ENCODE results near the gene ABHD17C.

Gene ABHD17C

DNA sequence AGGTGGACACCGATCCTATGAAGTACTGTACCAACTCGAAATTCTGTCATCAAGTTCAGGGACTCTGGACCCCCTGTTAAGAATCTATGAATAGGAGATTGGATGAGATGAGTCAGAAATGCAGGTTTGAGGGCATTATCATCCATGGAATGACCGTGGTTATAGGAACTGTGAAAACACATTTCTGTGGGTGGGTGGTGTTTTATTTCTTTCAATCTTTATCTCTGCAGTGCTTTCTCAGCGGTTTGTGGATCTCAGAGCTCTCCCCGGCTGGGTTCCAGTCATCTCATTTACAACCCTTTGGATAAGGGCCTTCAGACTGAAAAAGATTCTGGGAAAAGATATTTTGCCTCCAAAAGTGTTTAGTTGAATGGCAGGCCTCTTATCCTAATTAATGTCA lies 5.4 kb upstream of the ABHD17C start:
- no peak for DNase-seq (ENCODE audit: low read depth)

DNA sequence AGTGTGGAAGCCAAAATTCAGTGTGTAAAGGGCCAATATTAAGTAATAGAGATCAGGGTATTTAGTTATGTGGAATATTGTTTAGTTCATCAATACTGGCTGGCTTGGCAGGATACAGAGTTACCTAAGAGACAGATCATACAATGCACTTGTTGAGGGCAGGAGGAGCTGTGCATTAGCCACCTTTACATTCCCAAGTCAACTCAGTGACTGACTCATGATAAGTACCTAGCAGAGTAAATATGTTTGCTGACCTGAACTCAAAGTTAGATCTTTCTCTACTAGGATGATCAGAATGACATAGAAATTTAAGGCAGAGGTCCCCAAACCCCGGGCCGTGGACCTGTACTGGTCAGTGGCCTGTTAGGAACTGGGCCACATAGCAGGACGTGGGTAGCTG lies 3.5 kb upstream of the ABHD17C start:
- no peak for DNase-seq (ENCODE audit: low read depth)

DNA sequence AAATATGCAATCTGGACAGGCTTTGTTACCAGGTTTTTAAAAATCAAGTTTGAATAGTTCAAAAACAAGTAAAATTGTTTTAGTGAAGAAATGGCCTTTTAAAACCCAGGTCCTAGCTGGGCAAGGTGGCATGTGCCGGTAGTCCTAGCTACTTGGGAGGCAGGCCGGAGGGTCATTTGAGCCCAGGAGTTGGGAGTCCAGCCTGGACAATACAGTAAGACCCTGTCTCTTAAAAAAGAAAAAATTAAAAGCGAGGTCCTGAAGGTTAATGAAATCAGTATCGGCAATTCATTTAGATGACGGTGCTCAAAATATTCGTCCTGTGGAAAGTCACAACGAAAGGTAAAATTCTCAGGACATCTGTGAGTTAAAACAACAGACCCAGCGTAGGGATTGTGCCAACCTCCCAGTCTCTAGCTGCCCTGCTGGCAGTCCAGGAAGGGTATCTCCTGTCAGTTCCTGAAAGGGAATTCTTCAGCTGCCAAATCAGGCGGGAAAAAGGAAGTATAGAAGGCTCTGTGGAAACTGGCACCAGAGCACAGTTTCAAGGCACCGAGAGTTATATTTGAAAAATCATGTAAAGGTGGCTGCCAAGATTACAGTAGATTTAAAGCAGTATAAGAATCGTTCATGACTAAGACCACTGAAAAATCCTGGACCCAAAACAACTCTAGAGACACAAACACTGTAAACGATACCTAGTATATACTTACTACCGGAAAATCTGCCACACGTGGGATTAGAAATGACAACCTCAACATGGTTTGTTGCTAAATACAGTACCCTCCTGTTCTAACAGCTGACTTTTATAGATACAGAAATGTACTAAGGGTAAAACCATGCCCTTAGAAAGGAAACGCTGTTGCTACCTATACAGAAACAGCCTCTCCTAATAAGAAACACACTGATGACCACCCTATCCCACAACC lies 1.2 kb upstream of the ABHD17C start:
- no peak for DNase-seq (ENCODE audit: low read depth)

DNA sequence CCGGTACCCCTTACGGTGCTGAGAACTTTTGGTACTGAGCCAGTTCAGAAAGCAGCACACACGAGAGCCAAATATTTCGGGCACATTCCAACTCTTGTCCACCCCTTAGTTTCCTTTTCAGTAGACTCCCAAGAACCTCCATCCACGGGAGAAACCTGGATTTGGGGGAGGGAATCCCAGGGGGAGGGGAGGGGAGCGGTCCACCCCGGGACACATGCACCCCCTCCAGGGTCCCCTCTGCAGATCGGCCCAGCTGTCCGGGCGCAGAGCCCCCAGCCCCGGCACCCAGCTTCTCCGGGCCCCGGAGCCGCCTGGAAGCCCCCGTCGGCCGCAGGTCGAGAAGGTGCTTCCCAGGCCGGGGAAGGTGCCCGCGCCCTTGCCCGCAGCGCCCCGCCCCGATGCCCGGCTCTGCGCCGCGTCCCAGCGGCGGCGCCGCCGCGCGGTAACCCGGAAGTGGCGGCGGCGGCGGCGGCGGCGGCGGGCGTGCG lies 455 bp upstream of the ABHD17C start:
- DNase-seq (ENCODE audit: low read depth): no peak

DNA sequence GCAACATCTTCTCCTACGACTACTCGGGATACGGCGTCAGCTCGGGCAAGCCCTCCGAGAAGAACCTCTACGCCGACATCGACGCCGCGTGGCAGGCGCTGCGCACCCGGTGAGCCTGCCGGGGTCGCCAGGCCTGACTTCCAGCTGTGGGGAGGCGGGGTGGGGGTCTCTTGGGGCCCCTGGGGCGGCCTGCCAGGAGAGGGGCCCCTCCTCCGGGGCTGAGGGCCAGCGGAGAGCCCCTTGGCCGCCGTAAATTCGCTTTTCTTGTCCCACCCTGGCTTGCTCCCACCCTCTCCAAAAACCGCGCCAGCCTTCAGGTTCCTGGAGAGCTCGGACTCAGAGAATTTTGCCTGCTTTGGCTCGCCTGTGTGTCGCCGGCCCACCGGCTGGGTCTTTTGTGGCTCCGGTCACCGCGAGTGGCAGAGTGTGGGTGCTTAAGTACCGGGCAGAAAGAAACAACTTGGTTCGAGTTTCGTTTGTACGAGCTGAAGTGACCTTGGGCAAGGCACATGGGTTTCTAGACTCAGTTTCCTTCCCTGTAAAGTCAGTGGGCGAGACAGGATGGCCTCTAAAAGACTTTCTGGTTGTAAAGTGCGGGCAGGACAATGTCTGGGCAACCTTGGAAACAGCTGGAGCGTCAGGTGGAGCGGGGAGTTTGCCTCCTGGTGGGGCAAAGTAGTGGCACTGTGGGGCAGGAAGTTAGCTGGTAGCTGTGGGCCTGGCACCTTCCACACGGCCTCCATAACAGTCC lies 976 bp downstream of the ABHD17C start:
- no peak for DNase-seq (ENCODE audit: low read depth)

DNA sequence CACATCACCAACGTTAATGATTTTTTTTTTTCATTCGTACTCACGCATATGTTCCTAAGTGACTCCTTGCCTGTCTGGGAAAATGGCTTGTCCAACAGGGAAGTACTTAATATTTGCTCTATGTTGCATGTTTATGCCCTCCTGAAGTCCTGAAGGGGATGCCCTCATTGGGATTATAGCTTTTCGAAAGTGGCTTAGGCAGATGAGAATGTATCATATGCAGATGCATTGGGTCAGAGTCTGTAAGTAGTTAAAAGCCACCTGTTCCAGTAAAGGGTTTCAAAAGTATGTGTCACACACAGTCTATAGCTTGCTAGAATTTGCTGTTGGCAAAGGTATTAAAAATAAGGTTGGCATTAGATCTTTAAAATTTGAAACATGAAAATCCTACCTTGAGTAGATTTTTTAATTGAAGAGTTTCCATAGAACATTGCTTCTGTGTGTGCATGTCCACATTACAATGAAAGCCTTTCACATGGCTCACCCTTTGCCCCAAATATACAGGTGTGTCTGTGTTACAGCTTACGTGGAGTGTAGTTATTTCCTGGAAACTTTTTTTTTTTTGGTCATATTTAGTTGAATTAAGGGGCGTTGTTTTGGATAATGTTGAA lies 2.1 kb downstream of the ABHD17C start:
- no peak for DNase-seq (ENCODE audit: low read depth)

DNA sequence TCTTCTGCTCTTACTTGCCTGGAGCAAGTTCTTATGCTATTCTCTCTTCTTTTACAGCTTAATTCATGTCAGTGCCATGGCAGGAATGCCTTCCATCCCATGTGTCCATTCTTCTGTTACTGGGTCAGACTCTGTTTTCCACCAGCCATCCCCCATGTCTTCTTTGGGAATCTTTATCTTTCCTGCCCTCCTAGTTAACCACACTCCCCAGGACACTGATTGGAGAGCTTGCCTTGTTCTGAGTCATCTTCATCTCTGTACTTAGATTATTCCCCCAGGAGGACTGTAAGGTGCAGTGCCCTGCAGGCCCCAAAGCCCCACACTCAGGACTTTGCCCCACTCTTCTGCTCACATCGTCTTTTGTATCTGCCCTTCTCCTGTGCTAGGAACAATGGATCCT lies 3.6 kb downstream of the ABHD17C start:
- DNase-seq (ENCODE audit: low read depth): no peak

DNA sequence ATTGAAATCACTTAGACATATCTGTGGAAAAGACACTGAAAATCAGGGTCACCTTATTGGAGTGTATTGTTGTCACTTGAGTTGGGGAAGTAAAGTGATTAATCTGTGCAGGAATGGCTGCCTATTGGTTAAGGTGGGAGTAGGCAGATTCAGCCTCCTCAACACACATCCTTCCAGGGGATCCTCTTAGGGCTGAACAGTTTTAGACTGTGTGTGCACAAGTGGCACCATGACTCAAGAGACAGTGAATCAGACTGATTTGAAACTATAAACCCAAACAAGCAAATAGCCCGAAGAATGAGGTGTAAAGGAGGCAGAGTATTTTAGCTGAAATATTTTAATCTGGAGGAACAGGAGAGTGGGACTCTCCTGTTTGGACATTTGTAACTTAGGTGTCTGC lies 4.9 kb downstream of the ABHD17C start:
- DNase-seq (ENCODE audit: low read depth): no peak

DNA sequence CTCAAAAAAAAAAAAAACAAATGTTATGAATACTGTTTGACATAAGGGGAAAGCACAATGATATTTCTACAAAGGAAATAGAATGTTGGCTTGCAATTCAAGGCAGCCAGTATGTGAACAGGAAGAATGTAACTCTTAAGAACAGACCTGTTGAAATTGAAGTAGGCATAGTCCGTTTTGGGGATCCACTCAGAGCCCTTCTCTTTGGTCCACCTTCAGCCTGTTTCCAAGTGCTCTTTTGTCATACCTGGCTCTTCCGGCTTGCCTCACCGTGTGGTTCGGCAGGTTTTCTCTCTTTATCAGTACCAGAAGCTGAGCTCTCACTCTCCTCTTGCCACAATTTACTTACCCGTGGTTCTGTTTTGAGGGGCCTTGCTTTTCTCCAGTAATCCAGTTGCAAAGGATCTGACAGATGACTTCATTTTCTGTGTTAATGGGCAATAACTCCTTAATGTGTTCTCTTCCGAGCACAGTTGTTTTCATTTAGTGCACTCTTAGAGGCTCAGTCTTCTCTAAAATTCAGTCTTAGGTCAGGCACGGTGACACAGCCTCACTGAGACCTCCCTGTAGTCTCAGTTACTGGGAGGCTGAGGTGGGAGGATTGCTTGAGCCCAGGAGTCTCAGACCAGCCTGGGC lies 6.7 kb downstream of the ABHD17C start:
- no peak for DNase-seq (ENCODE audit: low read depth)

DNA sequence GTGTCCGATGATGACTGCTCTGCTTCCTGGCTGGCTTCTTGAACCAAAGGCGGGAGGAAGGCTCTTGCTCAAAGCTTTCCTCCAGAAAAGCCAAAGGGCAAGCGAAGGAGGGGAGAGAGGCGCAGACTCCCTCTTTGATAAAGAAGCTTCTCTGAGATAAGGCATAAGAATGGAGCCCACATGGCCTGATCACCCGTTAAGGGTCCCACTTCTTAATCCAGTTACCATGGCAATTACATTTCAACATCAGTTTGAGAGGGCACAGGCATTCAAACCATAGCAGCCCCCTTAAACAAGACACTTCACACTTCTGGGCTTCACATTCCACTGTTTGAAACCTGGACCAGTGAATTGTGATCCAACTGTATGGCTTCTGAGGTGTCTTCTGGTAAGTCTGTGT lies 8.0 kb downstream of the ABHD17C start:
- DNase-seq (ENCODE audit: low read depth): no peak

GRCh38 chr15:80703965-80704364 lies 8.9 kb downstream of the ABHD17C start:
- DNase-seq (ENCODE audit: low read depth): no peak

DNA sequence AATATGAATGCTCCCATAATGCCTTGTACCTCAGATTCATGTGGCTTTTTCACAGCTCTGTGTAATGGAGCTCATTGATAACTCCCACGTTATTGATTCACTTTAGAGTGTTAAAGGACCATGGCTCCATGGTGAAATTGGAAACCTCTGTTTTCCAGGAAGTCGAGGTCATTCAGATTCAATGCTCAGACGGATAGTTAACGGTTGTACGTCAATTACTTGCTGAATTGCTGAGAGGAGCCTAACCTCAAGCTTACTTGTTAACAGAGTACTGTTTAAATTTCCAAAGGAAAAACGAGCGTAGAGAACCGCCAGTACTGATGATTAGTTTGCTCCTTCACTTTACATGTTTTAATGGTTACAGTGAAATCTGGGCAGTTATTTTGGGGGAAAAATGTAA lies 11.1 kb downstream of the ABHD17C start:
- no peak for DNase-seq (ENCODE audit: low read depth)

- no peak for DNase-seq (ENCODE audit: low read depth)
Observed at GRCh38 chr15:80709542-80709941, 14.4 kb downstream of the ABHD17C start.

DNA sequence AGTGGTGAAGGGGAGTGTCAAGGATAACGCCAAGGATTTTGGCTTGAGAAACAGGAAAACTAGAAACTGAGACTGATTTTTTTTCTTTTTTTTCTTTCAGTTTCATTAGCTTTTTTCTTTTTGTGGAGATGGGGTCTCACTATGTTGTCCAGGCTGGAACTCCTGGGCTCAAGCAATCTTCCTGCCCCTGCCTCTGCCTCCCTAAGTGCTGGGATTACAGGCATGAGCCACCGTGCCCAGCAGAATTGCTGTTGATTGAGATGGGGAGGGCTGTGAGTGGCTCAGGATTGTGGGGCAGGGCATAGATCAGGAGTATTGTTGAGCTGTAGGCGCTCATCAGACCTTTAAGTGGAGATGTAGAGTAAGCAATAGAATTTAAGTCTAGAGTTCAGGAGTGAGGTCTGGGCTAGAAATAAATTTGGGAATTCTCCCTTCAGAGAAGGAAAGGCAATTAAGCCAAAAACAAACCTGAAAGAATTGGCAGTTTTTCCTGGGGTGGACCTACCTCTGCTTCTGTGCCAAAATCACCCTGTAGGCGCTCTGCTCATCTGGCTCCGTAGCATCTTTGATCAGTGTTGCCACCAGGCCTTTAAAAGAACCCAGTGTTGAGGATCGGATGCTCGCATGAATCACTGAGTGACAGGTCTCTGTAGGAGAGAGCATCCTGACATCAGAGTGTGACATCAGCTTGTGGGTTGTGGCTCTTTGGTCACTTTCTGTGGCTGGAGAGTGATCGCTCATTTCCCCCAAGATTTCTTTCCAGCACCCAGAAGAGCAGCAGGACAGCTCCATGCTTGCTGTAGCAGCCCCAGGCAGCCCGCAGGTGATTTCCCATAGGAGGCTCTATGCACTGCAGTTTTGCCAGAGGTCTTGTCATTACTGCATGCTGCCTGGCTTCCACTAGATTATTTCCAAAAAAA lies 15.8 kb downstream of the ABHD17C start:
- no peak for DNase-seq (ENCODE audit: low read depth)

DNA sequence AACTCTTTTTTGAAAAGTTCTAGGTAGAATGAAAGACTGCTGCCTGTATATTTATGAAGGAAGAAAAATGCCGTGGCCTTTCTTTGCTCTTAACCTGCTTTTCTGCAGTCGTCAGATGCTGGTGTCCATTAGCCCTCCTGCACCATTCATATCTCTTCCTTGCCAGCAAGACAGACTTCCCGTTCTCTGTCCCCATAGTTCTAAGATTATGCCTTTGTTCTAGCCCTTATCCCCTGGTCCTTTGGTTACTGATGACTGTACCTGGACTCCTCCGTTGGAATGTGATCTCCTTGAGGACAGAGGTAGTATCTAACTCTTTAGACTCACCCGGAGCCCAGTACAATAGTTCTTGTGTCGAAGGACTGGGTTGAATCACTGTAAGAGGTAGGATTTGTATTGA lies 16.8 kb downstream of the ABHD17C start:
- DNase-seq (ENCODE audit: low read depth): no peak

GRCh38 chr15:80712956-80713355 lies 17.8 kb downstream of the ABHD17C start:
- DNase-seq (ENCODE audit: low read depth): no peak

DNA sequence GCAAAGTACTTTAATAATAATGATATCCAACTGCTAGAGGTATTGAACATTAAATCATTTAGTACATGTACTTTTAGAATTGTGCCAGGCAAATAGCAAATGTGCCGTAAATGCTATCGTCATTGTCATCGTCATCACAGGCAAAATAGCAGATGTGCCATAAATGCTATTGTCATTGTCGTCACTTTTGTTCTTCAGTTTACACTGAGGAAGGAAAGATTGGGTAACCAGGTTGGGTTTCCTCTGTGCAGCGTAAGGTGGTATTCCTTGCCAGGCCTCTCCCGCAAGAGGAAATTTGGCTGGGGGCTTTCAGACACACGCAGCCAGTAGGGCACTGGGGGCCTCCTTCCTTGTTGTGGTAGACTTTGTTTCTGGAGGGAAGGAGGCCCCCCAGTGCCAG lies 26.4 kb downstream of the ABHD17C start:
- DNase-seq (ENCODE audit: low read depth): no peak

DNA sequence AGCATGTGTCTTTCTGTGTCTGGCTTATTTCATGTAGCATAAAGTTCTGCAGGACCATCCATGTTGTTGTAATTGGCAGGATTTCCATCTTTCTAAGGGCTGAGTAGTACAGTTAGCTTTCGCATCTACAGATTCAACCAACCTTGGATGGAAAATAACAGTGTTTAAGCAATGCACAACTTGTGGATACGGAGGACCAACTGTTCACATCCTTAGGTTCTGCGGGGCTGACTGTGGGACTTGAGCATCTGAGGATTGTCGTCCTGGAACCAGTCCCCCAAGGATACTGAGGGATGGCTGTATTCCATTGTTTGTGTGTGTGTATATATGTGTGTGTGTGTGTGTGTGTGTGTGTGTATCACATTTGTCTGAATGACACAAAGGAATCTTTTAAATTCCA lies 27.7 kb downstream of the ABHD17C start:
- no peak for DNase-seq (ENCODE audit: low read depth)

- no peak for DNase-seq (ENCODE audit: low read depth)
Observed at GRCh38 chr15:80727196-80727595, 32.1 kb downstream of the ABHD17C start.

GRCh38 chr15:80727596-80727995 lies 32.5 kb downstream of the ABHD17C start:
- no peak for DNase-seq (ENCODE audit: low read depth)

- no peak for DNase-seq (ENCODE audit: low read depth)
Observed at GRCh38 chr15:80730387-80730786, 35.3 kb downstream of the ABHD17C start.
